ENCODE results near the gene BDH1.

Gene BDH1

DNA sequence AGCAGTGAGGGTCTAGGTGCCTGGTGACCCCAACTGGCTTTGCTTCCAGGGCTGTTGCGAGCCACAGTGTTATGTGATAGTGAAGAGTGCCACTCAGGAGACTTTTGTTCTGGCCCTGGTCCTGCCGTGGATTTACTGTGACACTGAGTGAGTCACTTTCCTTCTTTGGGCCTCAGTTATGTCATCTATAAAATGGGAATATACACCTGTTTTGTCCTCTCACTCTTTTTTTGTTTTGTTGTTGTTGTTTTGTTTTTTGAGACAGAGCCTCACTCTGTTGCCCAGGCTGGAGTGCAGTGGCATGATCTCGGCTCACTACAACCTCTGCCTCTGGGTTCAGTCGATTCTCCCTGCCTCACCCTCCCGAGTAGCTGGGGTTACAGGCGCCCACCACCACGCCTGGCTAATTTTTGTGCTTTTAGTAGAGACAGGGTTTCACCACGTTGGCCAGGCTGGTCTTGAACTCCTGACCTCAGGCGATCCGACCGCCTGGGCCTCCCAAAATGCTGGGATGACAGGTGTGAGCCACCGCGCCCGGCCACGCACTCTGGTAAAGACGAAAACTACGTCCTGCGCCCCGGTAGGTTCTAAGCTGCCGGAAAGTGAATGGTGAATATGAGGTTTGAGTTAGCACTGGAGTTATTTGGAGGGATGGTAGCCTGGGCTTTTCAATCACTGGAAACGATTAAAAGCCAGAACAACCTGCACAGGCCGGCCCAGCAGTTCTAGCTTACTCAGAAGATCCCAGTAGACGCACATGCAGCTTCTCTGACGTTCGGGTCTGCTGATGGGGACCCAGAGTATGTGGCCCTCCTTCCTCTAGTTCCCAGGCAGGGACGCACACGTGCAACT, 46.6 kb downstream of the BDH1 start:
- no peaks in the 10 kb centered on the region for H3K36me3 ChIP-seq (ENCODE audit: insufficient read depth, low read length)
- H3K4me3 ChIP-seq, result peak overlapping the region; percentile 70; the same call in 1 of the 2 replicates
- DNase-seq (ENCODE audit: low read depth, low spot score), result no peak
- H3K9ac ChIP-seq (ENCODE audit: insufficient read length), result peak overlapping the region; percentile 79
- H3K27ac ChIP-seq, result no peak overlapping the region
- H3K9me3 ChIP-seq (ENCODE audit: low read depth, low read length), result no peaks in the 10 kb centered on the region
- no peak for TF ChIP-seq EZH2 (IDR thresholded peaks at IDR 0.05)
- no peak for TF ChIP-seq FOXP2 (optimal IDR thresholded peaks at IDR 0.05; ENCODE audit: control extremely low read depth, extremely low read length, insufficient read depth)
- TF ChIP-seq POLR2AphosphoS5 (IDR thresholded peaks at IDR 0.05; ENCODE audit: borderline replicate concordance, low read depth, low read length), result no peak

DNA sequence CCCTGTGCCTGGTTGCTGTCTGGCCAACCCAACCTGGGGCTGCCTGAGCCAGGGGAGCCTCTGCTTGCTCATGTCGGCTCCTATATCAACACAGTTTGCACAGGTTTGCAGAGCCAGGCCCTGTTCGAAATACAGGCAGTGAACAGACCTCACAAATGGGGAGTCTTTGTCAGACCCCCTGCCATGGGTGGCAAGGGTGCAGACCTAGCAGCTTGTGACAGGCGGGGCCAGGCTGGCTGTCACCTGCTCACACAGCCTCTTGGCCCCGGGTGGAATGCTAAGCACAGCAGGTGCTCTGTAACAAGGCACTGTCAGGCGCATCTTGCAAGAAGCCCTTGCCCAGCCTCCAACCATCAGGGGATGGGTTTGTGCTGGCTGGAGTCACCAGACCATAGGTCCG, 47.3 kb downstream of the BDH1 start:
- Histone ChIP-seq H3K4me3 (no peak overlapping the region), H3K9ac (ENCODE audit: insufficient read length) (no peak overlapping the region), H3K9me3 (ENCODE audit: low read depth, low read length) (no peaks in the 10 kb centered on the region), H3K27ac (no peak overlapping the region), H3K36me3 (ENCODE audit: insufficient read depth, low read length) (no peaks in the 10 kb centered on the region)
- TF ChIP-seq FOXP2 (optimal IDR thresholded peaks at IDR 0.05; ENCODE audit: control extremely low read depth, extremely low read length, insufficient read depth), result no peak
- no peak for TF ChIP-seq EZH2 (IDR thresholded peaks at IDR 0.05)
- no peak for TF ChIP-seq POLR2AphosphoS5 (IDR thresholded peaks at IDR 0.05; ENCODE audit: borderline replicate concordance, low read depth, low read length)
- DNase-seq (ENCODE audit: low read depth, low spot score), result no peak

- Histone ChIP-seq H3K27ac (no peak overlapping the region), H3K36me3 (ENCODE audit: insufficient read depth, low read length) (no peaks in the 10 kb centered on the region), H3K9ac (ENCODE audit: insufficient read length) (no peak overlapping the region), H3K9me3 (ENCODE audit: low read depth, low read length) (no peaks in the 10 kb centered on the region), H3K4me3 (no peak overlapping the region)
- DNase-seq (ENCODE audit: low read depth, low spot score), result no peak
- TF ChIP-seq FOXP2 (optimal IDR thresholded peaks at IDR 0.05; ENCODE audit: control extremely low read depth, extremely low read length, insufficient read depth), result no peak
- TF ChIP-seq EZH2 (IDR thresholded peaks at IDR 0.05), result no peak
- no peak for TF ChIP-seq POLR2AphosphoS5 (IDR thresholded peaks at IDR 0.05; ENCODE audit: borderline replicate concordance, low read depth, low read length)
Measured at GRCh38 chr3:197508051-197508451, 47.7 kb downstream of the BDH1 start.

GRCh38 chr3:197507541-197507940, 48.2 kb downstream of the BDH1 start:
- Histone ChIP-seq H3K9me3 (ENCODE audit: low read depth, low read length) (no peaks in the 10 kb centered on the region), H3K36me3 (ENCODE audit: insufficient read depth, low read length) (no peaks in the 10 kb centered on the region), H3K27ac (no peak overlapping the region), H3K4me3 (no peak overlapping the region), H3K9ac (ENCODE audit: insufficient read length) (no peak overlapping the region)
- TF ChIP-seq FOXP2 (optimal IDR thresholded peaks at IDR 0.05; ENCODE audit: control extremely low read depth, extremely low read length, insufficient read depth) (no peak), EZH2 (IDR thresholded peaks at IDR 0.05) (no peak), POLR2AphosphoS5 (IDR thresholded peaks at IDR 0.05; ENCODE audit: borderline replicate concordance, low read depth, low read length) (no peak)
- DNase-seq (ENCODE audit: low read depth, low spot score), result no peak

DNA sequence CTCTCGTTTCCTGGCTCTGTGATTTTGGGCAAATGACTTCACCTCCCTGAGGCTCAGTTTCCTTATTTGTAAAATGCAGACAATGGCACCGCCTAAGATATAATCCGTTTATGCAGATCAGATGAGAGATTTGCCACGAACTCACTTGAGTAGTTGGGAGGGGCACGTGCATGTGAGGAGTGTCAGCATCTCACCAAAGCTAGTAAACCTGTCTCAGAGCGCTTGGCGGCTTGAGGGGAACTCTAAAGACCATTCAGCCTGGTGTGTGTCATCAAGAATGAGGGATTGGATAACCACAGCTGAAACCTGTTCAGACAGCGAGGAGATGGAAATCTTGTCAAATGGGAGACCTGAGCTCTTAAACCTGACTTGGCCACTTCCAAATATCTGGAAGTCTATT, 48.7 kb downstream of the BDH1 start:
- DNase-seq (ENCODE audit: low read depth, low spot score), result no peak
- TF ChIP-seq POLR2AphosphoS5 (IDR thresholded peaks at IDR 0.05; ENCODE audit: borderline replicate concordance, low read depth, low read length) (no peak), EZH2 (IDR thresholded peaks at IDR 0.05) (no peak), FOXP2 (optimal IDR thresholded peaks at IDR 0.05; ENCODE audit: control extremely low read depth, extremely low read length, insufficient read depth) (no peak)
- no peaks in the 10 kb centered on the region for H3K36me3 ChIP-seq (ENCODE audit: insufficient read depth, low read length)
- no peak overlapping the region for H3K4me3 ChIP-seq
- no peaks in the 10 kb centered on the region for H3K9me3 ChIP-seq (ENCODE audit: low read depth, low read length)
- no peak overlapping the region for H3K9ac ChIP-seq (ENCODE audit: insufficient read length)
- no peak overlapping the region for H3K27ac ChIP-seq

DNA sequence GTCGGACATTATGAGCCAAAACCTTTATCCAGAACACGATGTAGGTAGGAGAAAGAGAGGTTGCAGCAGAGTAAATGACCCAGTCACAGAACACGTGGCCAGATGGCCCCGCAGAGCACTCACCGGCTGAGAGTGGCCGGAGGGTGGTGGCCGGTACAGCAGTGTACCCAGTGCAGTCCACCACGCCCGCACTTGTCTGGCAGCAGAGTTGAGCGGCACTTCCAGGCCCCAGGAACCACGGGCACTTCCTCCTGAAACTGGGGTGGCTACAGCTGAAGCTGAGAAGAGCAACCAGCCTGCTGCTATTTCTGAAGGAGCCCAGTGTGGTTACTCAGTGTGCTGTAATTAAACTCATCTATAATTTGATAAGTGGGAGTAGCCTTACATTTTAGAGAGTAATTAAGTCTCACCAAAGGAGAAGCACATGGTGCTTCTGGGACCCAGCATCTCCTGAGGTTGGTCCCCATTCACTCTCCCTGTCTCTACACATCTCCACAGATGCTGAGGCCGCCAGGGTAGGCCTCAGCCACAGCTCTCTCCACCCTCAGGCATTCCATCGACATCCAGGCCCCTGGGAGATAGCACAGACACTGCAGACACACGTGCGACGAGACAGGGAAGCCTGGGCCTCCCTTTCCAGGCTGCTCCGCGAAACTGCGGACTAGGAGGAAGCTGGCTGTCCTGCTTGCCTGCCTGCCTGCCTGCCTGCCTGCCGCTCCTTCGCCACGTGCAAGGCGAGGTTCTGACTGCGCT, 49.8 kb downstream of the BDH1 start:
- no peak for TF ChIP-seq EZH2 (IDR thresholded peaks at IDR 0.05)
- no peak for TF ChIP-seq POLR2AphosphoS5 (IDR thresholded peaks at IDR 0.05; ENCODE audit: borderline replicate concordance, low read depth, low read length)
- no peak for TF ChIP-seq FOXP2 (optimal IDR thresholded peaks at IDR 0.05; ENCODE audit: control extremely low read depth, extremely low read length, insufficient read depth)
- Histone ChIP-seq H3K4me3 (no peak overlapping the region), H3K9ac (ENCODE audit: insufficient read length) (peak overlapping the region; percentile 11), H3K36me3 (ENCODE audit: insufficient read depth, low read length) (no peaks in the 10 kb centered on the region), H3K9me3 (ENCODE audit: low read depth, low read length) (no peaks in the 10 kb centered on the region), H3K27ac (no peak overlapping the region)
- DNase-seq (ENCODE audit: low read depth, low spot score), result no peak

DNA sequence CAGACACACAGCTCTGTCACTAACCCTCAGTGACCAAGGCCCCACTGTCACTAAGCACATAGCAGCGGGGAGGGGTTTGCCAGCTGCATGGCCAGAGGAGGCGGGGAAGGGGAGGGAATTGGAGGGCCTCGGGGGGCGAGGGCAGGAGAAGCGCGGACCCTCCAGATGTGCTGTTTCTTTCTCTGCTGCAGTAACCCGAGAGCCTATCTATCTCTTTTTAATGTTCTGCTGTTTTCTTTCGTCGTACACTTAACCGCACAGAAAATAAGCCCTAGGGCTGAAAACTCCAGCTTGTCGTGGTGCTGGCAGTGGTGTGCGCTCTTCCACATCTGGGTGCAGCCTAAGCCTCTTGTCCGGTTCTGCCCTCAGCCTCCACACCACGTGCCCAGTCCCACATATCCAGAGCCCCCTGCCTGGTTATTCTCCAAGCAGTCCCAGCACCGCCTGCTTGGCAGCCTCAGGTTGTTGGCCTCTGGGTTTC, 51.1 kb downstream of the BDH1 start:
- Histone ChIP-seq H3K9me3 (ENCODE audit: low read depth, low read length) (no peaks in the 10 kb centered on the region), H3K9ac (ENCODE audit: insufficient read length) (no peak overlapping the region), H3K27ac (no peak overlapping the region; the same call in 1 of the 2 replicates), H3K36me3 (ENCODE audit: insufficient read depth, low read length) (no peaks in the 10 kb centered on the region), H3K4me3 (peak overlapping the region; percentile 20; the same call in 1 of the 2 replicates)
- TF ChIP-seq FOXP2 (optimal IDR thresholded peaks at IDR 0.05; ENCODE audit: control extremely low read depth, extremely low read length, insufficient read depth), result no peak
- TF ChIP-seq EZH2 (IDR thresholded peaks at IDR 0.05), result no peak
- no peak for TF ChIP-seq POLR2AphosphoS5 (IDR thresholded peaks at IDR 0.05; ENCODE audit: borderline replicate concordance, low read depth, low read length)
- DNase-seq (ENCODE audit: low read depth, low spot score), result no peak

GRCh38 chr3:197504229-197504628, 51.5 kb downstream of the BDH1 start:
- Histone ChIP-seq H3K36me3 (ENCODE audit: insufficient read depth, low read length) (no peaks in the 10 kb centered on the region), H3K27ac (no peak overlapping the region; the same call in 1 of the 2 replicates), H3K9me3 (ENCODE audit: low read depth, low read length) (no peaks in the 10 kb centered on the region), H3K9ac (ENCODE audit: insufficient read length) (no peak overlapping the region), H3K4me3 (peak overlapping the region; percentile 20; the same call in 1 of the 2 replicates)
- DNase-seq (ENCODE audit: low read depth, low spot score), result no peak
- no peak for TF ChIP-seq FOXP2 (optimal IDR thresholded peaks at IDR 0.05; ENCODE audit: control extremely low read depth, extremely low read length, insufficient read depth)
- no peak for TF ChIP-seq EZH2 (IDR thresholded peaks at IDR 0.05)
- no peak for TF ChIP-seq POLR2AphosphoS5 (IDR thresholded peaks at IDR 0.05; ENCODE audit: borderline replicate concordance, low read depth, low read length)
